Activated CD8-positive, alpha-beta memory T cell treated with anti-CD3 and anti-CD28 coated beads for 1 hour (primary cell): ENCODE results near the gene RAPGEF5.

Experiments used
- DNase-seq, 2 donors: peaks; one replicate each; pipeline ENCODE4 v3.0.0-alpha.2; 2020; ENCODE audit warnings: low read depth in 1 of 2; ENCODE audit errors: extremely low read depth in 1 of 2

RAPGEF5 gene

DNA sequence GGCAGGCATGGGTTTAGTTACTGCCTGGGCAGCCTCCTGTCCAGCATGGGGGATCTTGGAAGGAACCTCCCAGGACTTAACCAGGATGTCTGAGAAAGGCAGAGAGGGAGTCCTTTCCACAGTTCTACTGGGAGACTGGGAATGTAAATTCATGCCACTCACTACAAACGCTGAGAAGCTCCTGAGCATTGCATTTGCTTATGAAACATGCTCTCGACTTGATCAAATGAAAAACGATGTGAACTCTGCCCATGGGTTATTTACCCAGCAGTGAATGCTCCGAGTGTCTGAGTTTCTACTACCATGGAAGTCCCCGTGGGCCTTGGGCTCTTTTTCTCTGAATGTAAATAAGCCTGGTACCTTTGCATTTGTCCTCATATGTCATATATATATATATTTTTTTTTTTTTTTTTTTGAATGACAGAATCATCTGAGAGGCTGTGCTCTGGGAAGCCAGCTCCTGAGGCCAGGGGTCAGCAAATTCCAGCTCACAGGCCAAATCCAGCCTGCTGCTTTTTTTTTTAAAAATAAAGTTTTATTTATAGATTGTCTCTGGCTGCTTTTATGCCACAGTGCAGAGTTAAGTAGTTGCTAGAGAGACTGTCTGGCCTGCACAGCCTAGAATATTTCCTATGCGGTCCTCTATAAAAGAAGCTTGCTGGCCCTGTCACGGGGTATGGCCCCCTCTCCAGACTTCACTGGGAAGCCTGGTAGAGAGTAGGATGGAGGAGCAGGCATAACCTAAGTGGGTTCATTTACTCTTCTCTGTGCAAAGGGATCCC is 21.4 kb upstream of the RAPGEF5 start:
- no peak for DNase-seq

DNA sequence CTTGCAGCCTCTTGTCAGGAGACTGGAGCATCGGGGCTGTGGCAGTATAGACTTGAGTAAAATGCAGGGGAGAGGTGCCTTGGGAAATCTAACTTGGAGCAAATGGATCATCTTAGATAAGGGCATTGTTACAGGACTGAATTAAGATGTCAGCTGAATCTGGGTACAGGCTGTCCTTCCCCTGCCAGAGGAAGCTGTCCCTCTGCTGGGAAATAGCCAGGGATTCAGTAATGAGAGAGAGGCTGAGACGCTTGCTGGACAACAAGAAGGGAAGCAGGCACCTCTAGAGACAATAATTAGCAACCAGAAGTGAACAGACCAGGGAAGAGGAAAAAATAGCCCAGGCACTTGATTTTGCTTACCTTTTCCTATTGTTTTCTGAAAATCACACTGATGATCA is 20.7 kb upstream of the RAPGEF5 start:
- no peak for DNase-seq

GRCh38 chr7:22375359-22376048 is 18.6 kb upstream of the RAPGEF5 start:
- DNase-seq, result no peak

- DNase-seq, result no peak
Observed at GRCh38 chr7:22373911-22374310, 17.0 kb upstream of the RAPGEF5 start.

DNA sequence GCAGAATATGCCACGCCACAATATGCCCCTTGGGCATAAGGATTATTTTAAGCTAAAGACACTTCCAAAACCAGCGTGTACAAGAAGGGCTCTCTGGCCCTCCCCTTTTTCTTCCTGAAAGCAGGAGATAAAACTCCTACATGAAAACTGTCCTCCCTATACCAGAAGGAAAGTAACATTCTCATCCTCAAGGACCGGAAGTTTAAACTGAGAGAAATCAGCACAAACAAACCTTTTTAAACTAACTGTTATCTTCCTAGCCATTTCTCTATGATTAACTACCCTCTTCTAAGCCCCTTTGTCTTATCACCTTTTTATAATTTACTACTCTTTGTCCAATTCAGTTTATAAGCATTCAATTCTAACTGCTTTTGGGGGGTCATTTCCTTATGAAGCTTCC is 16.4 kb upstream of the RAPGEF5 start:
- DNase-seq, result no peak

- no peak for DNase-seq
Observed at GRCh38 chr7:22372863-22373262, 15.9 kb upstream of the RAPGEF5 start.

- no peak for DNase-seq
Observed at GRCh38 chr7:22371878-22372277, 14.9 kb upstream of the RAPGEF5 start.

DNA sequence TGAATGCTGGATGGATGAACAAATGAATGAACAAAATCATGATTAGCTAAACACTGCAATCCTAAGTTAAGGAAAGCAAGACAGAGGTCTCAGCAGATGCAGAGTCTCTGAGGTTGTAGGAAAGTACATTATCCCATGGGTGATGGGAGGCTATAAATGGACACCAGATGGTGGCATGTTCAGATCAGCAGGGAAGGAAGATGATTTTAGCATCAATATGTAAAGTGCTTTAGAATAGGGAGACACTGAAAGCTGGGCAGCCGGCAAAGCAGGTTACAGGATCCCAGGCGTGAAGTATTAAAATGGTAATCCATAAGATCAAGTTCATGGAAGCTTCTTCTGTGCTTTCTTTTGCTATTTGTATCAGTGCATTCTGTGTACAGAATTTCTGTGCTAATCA is 7.9 kb upstream of the RAPGEF5 start:
- DNase-seq, result no peak

GRCh38 chr7:22363756-22364422 is 6.9 kb upstream of the RAPGEF5 start:
- no peak for DNase-seq

DNA sequence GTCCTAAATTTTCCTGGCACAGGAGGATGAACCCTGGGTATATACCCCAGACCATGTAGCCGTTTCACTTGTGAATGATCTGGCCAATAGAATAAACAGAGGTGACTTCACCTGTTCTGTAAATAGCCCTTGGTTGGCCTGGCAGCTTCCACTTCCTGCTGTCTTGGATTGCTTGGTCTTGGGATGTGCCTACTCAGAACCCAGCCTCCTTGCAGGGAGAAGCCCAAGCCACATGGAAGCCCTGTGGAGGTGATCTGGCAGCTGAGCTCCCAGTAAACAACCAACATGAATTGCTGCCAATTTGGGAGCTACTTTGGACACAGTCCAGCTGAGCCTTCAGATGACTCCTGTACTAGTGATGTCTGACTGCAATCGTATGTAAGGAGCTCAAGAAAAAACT is 4.8 kb upstream of the RAPGEF5 start:
- DNase-seq, result no peak

DNA sequence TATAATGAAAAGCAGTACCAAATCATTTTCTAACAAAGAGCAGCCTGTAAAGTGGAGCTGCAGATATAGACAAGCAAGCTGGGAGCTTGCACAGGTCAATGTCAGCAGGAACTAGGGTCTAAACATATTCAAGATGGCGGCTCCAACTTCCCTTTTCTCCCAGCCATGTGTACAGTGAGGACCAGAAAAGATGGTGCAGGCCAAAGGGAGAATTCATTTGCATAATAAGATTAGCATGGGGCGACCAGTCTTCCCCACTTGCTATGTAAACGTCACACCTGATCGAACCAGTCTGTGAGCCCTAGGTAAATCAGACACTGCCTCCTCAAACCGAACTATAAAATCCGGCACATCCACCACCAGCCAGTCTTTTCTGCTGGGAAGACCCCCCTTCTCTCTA is 4.4 kb upstream of the RAPGEF5 start:
- no peak for DNase-seq

GRCh38 chr7:22358820-22359697 is 2.1 kb upstream of the RAPGEF5 start:
- no peak for DNase-seq

GRCh38 chr7:22357311-22358175 is 589 bp upstream of the RAPGEF5 start:
- DNase-seq, result no peak

DNA sequence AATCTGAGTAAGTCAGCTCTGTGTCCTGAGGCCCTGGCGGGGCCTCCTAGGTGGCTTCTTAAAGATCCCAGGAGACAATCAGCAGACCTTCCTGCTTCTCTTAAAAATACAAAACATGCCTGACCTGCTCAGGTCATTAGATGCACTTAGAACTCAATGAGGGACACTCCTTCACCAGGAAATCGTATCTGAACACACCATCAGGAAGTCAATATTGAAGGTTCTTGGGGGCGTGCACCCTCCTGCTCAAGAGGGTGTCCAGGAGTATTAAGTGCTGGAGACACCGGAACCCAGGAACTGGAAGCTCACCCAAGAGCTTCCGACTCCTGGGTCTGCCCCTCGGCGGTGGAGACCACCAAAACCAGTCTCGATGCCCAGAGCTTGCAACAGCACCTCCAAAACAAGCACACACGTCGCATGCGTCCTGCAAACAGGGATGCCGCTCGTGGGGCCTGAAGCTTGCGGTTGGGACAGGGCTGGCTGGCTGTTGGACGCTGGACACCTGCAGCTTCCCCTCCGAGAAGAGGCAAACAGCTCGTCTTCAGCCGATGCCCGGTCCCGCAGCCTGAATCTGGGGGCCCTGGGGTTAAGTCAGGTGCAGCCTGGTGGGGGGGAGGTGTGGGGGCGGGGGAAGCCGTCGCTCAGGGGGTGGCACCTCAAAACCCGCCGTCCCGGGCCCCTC is 803 bp downstream of the RAPGEF5 start:
- DNase-seq, result no peak

- DNase-seq, result no peak
Observed at GRCh38 chr7:22355620-22356009, 1.3 kb downstream of the RAPGEF5 start.

- DNase-seq, result no peak
Observed at GRCh38 chr7:22354462-22354861, 2.5 kb downstream of the RAPGEF5 start.

GRCh38 chr7:22352887-22353286 is 4.1 kb downstream of the RAPGEF5 start:
- DNase-seq, result no peak

GRCh38 chr7:22351878-22352277 is 5.1 kb downstream of the RAPGEF5 start:
- no peak for DNase-seq

DNA sequence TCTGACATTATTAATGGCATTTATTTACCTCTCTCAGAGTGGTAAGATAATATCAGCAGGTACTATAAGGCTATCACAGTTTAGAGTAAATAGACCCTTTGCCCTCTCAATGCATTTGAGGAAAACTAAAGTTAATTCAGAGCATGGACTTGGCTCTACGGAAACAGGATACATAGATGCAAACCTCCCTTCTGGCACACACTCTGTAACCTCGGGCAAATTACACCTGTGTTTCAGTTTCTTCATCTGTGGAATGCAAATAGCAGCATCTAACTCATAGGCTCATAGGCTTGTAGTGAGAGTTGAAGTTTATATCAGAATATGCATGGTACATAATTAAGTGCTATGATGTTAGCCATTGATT is 5.6 kb downstream of the RAPGEF5 start:
- no peak for DNase-seq
